Esophagus squamous epithelium (tissue), 5 donors: ENCODE data around the gene NDUFS3. TPM values are rescaled to one million over a fixed set of nuclear protein-coding genes. Genes with fewer than 3 reads are reported as not detected.

ENCODE experiments used
- DNase-seq: peaks from one replicate; lab custom pipeline; 2025; lab: John Stamatoyannopoulos, UW
- H3K27ac ChIP-seq, 4 donors: fragments of 200-600 bp; sonication (generic); one replicate each; pipeline ENCODE4 v1.5.1; 2016 to 2019; ENCODE audit warnings: mild to moderate bottlenecking in 1 of 4
- H3K27me3 ChIP-seq, 4 donors: fragments of 200-600 bp; sonication (generic); 1 replicate in 3 of 4; 2 replicates in 1 of 4; pipeline versions ENCODE4 v1.5.1 to v1.6.0; 2017 to 2021; ENCODE audit warnings: antibody characterized with exemption in 1 of 4
- H3K36me3 ChIP-seq, 3 donors: fragments of 200-600 bp; sonication (generic); one replicate each; pipeline ENCODE4 v1.5.1; 2016 to 2019
- H3K4me1 ChIP-seq, 3 donors: fragments of 200-600 bp; sonication (generic); one replicate each; pipeline ENCODE4 v1.5.1; 2017 to 2019
- H3K4me3 ChIP-seq, 4 donors: fragments of 200-600 bp; sonication (generic); 1 replicate in 3 of 4; 2 replicates in 1 of 4; pipeline ENCODE4 v1.5.1; 2016 to 2019; ENCODE audit warnings: mild to moderate bottlenecking in 2 of 4, moderate library complexity in 1 of 4
- H3K9me3 ChIP-seq, 3 donors: fragments of 200-600 bp; sonication (generic); one replicate each; pipeline ENCODE4 v1.5.1; 2016 to 2019
- CTCF ChIP-seq, 6 experiments: fragments of 450-650 bp in 4 of 6; fragments of 200-600 bp in 2 of 6; sonication (generic) in 2 of 6; IDR thresholded peaks; one replicate each; pipeline ENCODE4 v1.5.1; 2016 to 2019; ENCODE audit warnings: antibody characterized with exemption in 6 of 6, mild to moderate bottlenecking in 4 of 6, moderate library complexity in 4 of 6
- POLR2A ChIP-seq, 4 donors: fragments of 450-650 bp; IDR thresholded peaks; one replicate each; pipeline ENCODE4 v1.6.1; 2017; ENCODE audit warnings: antibody characterized with exemption in 4 of 4, mild to moderate bottlenecking in 4 of 4, moderate library complexity in 3 of 4
- WGBS, 2 donors: methylation state at CpG; one replicate each; pipeline ENCODE4 v1.1.5; 2018; 5-methylcytosine and 5-hydroxymethylcytosine counted together
- intact Hi-C: fragments of 100-400 bp; cut with DNase I; formaldehyde crosslinking; loops from one replicate; pipeline ENCODE4 v1.15.0; 2022
- total RNA-seq, 4 donors: library from RNA; depleted of rRNA; stranded (reverse); fragments of >200 nt; gene quantifications; one replicate each; pipeline ENCODE4 v1.1.0, GENCODE V29; 2016
- donor health status: DM: yes; HTN: yes; CAD: no.

Gene NDUFS3
- total RNA-seq, 4 donors from 2014 or later = 65.5 to 89.9 (median 83.6) TPM

- TF ChIP-seq POLR2A (IDR thresholded peaks at IDR 0.05) (no peak), CTCF (IDR thresholded peaks at IDR 0.05) (no peak)
- Histone ChIP-seq H3K9me3 (no peaks in the 10 kb centered on the region), H3K27me3 (no peaks in the 10 kb centered on the region), H3K36me3 (peaks cover 0 to 22% (median 0%) of the 10 kb centered on the region in 3 donors), H3K27ac (peak overlapping the region in 2 of 4 donors; percentile 49 to 53), H3K4me3 (no peak overlapping the region), H3K4me1 (peaks cover 13 to 72% (median 34%) of the 10 kb centered on the region in 3 donors)
- intact Hi-C loops = no loop called here
- 70 to 76% methylated on average over 2 of the region's 2 CpGs for WGBS, 2 donors
- DNase-seq = no peak
These were observed 45.2 kb upstream of the NDUFS3 start for GRCh38 chr11:47533690-47534151.

GRCh38 chr11:47534704-47535251 is 44.1 kb upstream of the NDUFS3 start:
- H3K27ac ChIP-seq = no peak overlapping the region
- H3K36me3 ChIP-seq = peaks cover 0 to 14% (median 0%) of the 10 kb centered on the region in 3 donors
- no peak for DNase-seq
- WGBS, 2 donors = 85 to 86% methylated on average over 4 of the region's 4 CpGs
- no peak overlapping the region for H3K4me3 ChIP-seq
- no peaks in the 10 kb centered on the region for H3K9me3 ChIP-seq
- peaks cover 15 to 83% (median 45%) of the 10 kb centered on the region in 3 donors for H3K4me1 ChIP-seq
- intact Hi-C loops = no loop called here
- H3K27me3 ChIP-seq = no peaks in the 10 kb centered on the region
- TF ChIP-seq CTCF (IDR thresholded peaks at IDR 0.05) = no peak
- TF ChIP-seq POLR2A (IDR thresholded peaks at IDR 0.05) = no peak

GRCh38 chr11:47536915-47537314 is 42.0 kb upstream of the NDUFS3 start:
- Histone ChIP-seq H3K4me1 (peaks cover 20 to 88% (median 50%) of the 10 kb centered on the region in 3 donors), H3K27ac (no peak overlapping the region)

GRCh38 chr11:47538741-47539565 is 39.9 kb upstream of the NDUFS3 start:
- Histone ChIP-seq H3K27me3 (no peaks in the 10 kb centered on the region), H3K27ac (peak overlapping the region in 3 of 4 donors; percentile 50 to 81 (median 51)), H3K4me3 (no peak overlapping the region), H3K9me3 (no peaks in the 10 kb centered on the region), H3K4me1 (peaks cover 20 to 90% (median 40%) of the 10 kb centered on the region in 3 donors), H3K36me3 (peaks cover 0 to 14% (median 0%) of the 10 kb centered on the region in 3 donors)
- WGBS, 2 donors = 48 to 53% methylated on average over 10 of the region's 10 CpGs
- no peak for DNase-seq
- TF ChIP-seq POLR2A (IDR thresholded peaks at IDR 0.05) (no peak), CTCF (IDR thresholded peaks at IDR 0.05) (no peak)
- intact Hi-C loops = no loop called here

More at GRCh38 chr11:47536915-47537314, 42.0 kb upstream of the NDUFS3 start:
- Histone ChIP-seq H3K4me3 (no peak overlapping the region), H3K9me3 (no peaks in the 10 kb centered on the region), H3K36me3 (peaks cover 0 to 14% (median 0%) of the 10 kb centered on the region in 3 donors), H3K27me3 (no peaks in the 10 kb centered on the region)
- 61 to 83% methylated on average over 3 of the region's 3 CpGs for WGBS, 2 donors
- TF ChIP-seq CTCF (IDR thresholded peaks at IDR 0.05) (no peak), POLR2A (IDR thresholded peaks at IDR 0.05) (no peak)
- no peak for DNase-seq
- intact Hi-C loops = no loop called here

GRCh38 chr11:47539681-47540039 is 39.2 kb upstream of the NDUFS3 start:
- Histone ChIP-seq H3K27me3 (no peaks in the 10 kb centered on the region), H3K4me3 (no peak overlapping the region), H3K9me3 (no peaks in the 10 kb centered on the region), H3K4me1 (peaks cover 20 to 88% (median 45%) of the 10 kb centered on the region in 3 donors), H3K27ac (peak overlapping the region; percentile 10 to 81 (median 50)), H3K36me3 (peaks cover 0 to 14% (median 0%) of the 10 kb centered on the region in 3 donors)
- no peak for TF ChIP-seq CTCF (IDR thresholded peaks at IDR 0.05)
- TF ChIP-seq POLR2A (IDR thresholded peaks at IDR 0.05) = no peak
- WGBS, 2 donors = 39 to 40% methylated on average over 2 of the region's 2 CpGs
- DNase-seq = no peak
- intact Hi-C loops = no loop called here
